HG02840 (cell line): ENCODE data around the gene ZMIZ1.

Source experiments
- ATAC-seq: cut with Tn5 transposase; IDR thresholded peaks from one replicate; pipeline ENCODE4 v1.9.1; 2021; ENCODE audit warnings: mild to moderate bottlenecking, moderate library complexity, moderate number of reproducible peaks; ENCODE audit not compliant: unreplicated experiment, low FRiP score

ZMIZ1 gene

DNA sequence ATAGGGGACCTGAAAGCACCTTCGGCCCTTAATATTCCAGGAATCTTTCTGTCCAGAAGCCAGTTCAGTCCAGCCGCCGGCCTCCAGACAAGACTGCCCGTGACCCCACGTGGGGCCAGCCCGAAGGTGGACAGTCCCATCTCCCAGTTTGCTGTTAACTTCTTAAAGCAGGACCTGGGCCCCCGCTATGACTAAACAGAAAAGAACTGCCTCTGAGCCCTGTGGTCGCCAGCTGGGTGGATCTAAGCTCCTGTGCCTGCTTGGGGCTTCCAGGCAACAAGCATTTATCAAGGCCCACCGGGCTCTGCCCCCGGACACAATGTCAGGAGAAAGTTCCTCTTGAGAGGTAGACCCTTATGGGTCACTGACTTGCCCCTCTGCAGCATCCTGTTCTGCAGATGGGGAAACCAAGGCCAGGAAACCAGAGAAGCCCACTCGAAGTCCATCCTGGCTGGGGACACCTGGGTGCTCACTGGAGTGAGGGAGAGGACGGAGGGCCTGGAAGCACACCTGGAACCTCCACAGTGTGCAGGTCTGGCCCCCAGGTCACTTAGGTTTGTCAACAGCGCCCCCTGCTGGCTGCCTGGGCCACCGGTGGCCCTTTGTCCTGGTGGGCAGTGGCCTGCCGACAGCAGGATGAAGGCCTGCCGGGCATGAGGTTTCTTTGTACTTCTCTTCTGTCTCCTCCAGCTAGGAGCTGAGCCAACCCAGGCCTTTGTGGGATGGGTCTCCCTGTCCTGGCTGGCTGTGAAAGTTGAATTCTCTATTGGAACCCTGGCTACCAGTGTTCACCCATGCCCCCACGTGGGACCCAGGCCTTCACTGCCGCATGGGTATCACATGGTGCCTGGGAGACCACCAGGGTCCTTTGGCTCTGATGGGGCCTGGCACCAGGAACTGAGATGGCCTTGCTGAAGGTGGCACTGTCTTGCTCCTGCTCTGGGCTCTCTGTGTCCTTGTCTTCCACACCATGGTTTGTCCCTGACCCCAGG is 128.0 kb downstream of the ZMIZ1 start:
- ATAC-seq: no peak

DNA sequence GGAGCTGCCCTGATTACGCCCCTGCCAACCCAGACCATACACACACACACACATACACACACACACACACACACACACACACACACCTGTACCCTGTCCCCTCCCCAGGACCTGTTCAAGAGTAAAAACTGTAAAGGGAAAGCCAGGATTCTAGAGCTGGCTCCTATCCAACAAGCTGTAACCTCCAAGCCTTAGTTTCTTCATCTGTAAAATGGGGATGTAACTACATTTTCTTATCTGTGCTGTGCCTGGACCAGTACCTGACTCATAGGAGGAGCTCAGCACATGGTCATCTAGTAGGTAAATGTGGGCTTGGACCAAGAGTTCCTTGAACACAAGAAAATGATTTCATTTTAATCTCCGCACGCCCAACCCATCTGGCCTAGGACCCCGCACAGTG is 128.8 kb downstream of the ZMIZ1 start:
- ATAC-seq: no peak

DNA sequence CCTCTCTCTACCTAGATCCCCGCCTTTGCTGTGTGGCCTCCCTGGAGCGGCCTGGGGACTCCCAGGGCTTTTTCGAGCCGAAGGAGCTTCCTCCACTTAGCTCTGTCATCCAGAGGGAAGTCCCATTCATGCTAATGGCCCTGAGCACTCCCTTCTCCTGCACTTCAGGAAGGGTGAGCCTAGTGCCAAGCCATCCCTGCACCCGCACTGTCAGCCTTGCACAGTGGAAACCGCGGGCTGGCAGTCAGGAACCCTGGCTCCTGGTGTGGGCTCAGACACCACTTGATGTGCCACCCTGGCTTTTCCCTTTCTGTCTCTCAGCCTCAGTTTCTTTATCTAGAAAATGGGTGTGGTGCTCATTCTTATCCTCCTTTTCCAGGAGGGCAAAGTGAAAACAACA is 131.6 kb downstream of the ZMIZ1 start:
- no peak for ATAC-seq

DNA sequence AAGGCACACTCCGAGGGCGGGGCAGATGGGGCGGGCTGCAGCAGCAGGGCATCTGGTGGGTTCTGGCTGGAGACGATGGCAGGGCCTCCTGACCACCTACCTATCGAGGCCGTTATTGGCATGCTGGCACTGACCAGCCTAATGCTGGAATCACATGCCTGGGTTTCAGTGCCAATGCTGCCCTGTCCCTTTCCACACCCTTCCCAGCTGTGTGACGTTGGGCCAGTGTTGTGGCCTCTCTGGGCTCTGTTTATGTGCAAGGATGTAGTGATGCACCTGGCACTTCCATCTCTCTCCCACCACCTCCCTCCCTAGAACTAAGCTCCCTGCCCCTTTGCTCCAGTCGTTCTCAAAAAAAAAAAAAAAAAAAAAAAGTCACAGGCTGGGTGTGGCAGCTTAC is 132.9 kb downstream of the ZMIZ1 start:
- no peak for ATAC-seq

DNA sequence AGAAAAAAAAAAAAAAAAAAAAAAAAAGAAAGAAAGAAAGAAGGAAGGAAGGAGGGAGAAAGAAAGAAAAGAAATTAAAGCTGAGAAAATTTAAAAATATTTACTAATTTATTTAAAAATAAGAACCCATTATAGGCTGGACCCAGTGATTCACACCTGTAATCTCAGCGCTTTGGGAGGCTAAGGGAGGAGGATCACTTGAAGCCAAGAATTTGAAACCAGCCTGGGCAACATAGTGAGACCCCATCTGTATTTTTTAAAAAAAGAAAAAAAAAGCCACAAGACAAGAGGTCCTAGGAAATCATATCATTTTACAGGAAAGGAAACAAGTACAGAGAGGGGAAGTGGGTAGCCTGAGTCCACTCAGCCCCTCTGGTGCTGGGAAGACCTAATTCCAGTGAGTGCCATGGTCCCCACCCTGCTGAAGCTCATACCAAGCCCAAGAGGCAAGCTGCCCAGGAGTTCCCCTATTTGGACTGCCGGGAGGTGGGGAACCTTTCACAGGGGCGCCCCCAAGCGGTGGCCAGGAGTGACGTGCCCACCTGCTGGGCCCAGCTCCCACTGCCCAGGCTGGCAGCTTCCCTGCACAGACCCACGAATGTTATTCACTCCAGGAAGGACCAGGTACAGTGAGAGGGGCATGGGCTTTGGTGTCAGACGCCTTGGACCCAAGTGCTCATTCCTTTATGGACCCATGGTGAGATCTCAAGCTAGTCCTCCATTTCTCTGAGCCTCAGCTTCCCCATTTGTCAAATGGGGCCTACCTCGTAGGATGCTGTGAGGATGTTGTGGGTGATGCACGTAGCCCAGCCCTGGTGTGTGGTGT is 133.6 kb downstream of the ZMIZ1 start:
- no peak for ATAC-seq

DNA sequence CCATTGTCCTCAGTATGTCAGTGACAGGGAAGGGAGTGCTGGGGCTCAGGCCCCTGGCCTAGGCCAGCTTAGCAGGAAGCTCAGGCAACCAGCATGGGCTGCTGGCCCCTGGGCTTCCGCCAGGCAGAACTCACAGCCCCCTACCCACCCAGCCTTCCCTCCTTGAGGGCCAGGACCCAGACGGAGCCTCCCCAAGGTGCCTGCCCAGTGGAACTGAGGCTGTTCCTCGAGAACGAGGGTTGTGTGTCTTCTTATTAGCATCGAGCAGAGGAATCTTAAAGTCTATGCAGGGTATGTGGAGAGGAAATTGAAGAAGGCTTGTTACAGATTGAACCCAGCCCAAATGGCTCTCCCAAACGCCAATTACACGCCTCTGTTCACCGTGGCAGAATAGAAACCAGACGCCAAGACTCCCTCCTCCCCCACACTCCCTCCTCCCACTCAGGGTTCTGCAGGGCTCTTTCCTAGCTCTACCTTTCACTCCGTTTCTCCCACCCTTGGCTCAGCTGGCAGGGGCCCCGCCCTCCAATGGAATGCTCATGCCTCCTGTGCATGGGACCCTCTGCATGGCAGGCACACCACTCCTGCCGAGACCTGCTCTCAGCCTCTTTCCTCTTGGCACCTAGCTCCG is 134.4 kb downstream of the ZMIZ1 start:
- ATAC-seq: no peak

DNA sequence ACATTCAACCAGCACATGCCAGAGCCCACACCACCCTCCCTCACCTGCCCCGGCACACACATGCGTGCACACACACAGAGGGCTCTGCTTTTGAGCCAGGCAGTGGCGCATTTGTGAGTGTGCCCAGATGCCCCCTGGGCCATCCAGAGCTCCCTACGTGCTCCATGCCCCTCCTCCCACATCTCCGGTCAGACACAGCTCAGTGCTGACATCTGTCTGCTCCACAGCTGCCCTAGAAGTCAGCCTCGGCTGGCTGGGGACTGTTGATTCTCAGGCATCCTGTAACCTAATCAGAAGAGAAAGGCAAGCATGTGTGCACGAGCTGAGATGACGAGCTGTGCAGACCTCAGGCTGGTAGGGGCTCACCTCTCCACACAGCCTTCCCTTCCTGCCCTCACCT is 135.1 kb downstream of the ZMIZ1 start:
- no peak for ATAC-seq

DNA sequence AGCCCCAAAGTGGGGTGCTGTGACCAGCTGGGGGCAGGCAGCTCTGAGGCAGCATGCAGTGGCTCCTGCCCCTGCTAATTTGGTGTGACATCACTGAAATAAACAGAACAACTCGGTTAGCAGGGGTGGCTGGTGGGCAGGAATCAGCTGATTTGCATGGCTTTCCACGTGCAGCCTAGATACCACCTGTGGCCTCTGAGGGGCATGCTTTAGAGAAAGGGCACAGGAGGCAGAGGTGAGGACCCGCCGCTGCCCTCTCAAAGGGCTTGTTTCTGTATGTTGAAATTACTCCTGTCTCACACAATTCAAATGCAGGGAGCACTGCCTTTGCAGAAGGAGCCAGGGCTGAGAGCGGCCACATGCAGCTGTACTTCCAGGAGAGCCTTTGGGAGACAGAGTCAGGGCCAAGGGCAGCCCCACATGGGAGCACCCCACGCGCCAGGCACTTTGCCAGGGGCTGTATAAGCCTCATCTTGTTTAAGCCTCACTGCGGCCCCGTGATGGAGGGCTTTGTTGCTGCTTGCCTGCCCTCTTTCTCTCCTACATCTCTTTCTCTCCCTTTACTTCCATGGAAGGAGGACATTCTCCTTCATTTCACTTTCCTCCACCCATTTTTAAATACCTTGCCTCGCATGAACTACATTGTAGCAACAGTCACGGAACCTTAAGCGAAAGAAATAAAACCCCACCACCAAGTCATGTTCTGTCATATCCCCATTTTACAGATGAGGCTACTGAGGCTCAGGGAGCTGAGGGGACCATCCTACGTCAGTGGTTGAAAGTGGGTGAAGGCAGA is 137.7 kb downstream of the ZMIZ1 start:
- ATAC-seq: no peak

DNA sequence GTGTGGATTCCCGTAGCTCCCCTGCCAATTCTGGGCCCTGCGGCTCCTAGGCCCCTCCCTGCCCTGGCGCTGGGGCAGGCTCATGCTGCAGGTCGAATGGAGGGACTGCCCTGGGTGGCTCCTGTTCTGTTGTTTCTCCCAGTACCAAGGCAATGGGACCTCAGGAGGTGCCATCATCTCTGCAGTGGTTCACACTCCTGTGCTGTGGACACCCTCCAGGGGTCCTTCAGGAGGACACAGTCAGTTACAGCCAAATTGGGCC is 138.3 kb downstream of the ZMIZ1 start:
- ATAC-seq: no peak

DNA sequence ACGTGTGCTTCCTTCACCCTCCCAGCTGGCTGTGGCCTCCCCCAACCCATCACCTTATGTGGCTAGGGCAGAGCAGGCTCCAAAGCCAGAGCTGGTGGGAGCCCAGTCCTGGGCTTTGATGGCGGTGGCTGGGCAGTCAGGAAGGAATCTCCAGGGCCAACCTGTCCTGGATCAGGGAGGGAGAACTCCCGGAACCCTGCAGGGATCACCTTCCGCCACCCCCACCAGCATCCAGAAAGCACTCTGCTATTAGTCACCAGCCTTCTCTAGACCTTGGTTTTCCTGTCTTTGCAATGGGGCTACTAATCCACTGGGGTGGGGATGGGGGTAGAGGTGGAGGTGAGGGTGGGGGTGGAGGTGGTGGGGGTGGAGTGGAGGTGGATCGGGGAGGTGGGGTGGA is 139.0 kb downstream of the ZMIZ1 start:
- no peak for ATAC-seq

DNA sequence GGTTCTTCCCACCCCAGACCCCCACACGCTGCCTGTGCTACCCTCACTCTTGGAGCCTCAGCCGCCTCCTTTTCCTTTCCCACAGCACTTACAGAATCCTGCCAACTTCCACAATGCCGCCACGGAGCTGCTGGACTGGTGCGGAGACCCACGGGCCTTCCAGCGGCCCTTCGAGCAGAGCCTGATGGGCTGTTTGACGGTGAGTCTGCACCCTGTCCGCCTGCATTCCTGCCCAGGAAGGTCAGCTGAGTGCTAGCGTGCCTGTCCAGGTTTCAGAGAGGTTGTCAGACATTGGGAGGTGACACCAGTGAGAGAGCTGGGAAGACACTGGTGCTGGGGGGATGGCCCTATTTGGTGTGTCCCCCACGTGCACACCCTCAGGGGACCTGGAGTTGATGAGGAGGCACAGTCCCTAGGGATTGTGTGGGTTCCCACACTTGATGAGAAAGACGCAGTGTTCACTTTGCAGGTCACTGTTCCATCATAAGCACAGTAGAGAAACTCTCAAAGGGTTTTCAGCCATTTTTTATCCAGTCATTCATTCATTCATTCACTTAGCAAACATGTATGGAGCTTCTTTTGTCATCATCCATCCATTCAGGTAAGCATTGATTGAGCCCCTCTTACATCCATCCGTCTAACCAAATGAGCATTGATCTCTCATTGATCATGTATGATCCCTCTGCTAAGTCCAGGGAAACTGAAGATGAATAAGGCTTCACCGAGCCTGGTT is 139.7 kb downstream of the ZMIZ1 start:
- no peak for ATAC-seq

DNA sequence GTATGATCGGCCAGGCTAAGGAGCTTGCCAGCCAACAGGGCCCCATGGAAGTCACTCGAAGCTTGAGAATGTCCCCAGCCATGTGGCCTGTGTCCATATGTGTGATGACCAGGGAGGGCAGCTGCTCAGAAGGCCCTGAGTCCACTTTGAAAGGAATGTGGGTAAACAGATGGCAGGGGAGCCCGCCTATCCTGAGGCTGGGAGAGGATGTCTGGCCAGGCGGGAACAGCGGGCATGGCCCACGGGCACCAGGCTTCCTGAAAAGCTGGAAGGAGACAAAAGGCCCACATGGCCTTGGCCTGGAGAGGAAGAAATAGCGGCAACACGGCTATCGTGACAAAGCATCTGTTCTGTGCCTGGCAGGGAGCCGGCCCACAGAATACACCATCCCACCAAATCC is 140.6 kb downstream of the ZMIZ1 start:
- ATAC-seq: no peak

DNA sequence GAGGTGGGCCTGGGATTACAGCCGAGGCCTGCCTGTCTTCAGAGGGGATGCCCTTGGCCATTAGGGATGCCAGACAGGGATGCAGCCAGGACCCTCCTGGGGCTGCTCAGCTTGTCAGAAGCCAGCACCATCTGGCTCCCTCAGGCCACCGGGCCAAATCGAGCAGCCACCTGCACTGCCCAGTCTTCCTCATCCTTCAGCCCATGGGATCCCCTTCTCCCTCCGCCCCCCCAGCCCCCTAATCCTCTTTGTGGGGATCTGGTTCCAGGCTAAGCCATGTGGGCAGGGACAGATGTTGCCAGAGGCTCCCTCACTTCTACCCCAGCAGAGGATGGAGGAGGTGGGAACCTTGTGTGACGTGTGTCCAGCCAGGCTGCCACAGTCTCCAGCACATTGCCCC is 141.1 kb downstream of the ZMIZ1 start:
- no peak for ATAC-seq

DNA sequence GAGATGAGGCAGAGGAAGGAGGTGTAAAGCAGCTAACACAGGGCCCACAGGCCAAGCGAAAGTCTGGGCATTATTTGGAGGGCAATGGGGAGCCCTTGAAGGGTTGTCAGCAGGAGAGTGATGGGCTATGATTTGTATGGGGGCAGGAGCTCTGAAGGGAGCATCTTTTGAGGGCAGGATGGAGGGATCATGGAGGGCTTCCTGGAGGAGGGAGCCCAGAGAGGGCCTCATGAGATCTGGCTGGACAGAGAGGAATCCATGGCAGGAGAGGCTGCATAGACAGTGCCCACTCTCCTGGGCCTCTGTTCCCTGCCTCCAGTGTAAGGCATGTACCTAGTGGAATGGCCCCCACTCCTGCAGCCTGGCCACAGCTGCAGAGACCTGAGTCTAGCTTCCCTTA is 141.9 kb downstream of the ZMIZ1 start:
- no peak for ATAC-seq

DNA sequence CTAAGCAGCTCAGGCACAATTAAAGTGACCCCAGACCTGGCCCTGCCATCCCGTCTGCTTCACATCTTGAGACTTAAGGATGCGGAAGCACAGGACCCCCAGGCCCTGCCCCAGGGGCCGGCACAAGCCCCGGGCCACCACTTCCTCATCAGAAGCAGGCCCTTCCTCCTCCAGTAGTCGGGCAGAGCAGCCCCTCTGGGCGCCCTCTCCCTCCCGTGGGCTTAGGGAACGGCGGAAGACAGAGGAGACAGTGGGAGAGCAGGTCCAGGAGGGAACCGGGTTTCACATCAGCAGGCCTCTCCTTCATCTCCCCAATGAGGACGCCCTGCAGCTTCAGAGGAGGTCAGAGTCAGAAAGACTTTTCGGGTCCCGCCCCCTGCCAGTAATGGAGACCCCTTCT is 142.8 kb downstream of the ZMIZ1 start:
- no peak for ATAC-seq

DNA sequence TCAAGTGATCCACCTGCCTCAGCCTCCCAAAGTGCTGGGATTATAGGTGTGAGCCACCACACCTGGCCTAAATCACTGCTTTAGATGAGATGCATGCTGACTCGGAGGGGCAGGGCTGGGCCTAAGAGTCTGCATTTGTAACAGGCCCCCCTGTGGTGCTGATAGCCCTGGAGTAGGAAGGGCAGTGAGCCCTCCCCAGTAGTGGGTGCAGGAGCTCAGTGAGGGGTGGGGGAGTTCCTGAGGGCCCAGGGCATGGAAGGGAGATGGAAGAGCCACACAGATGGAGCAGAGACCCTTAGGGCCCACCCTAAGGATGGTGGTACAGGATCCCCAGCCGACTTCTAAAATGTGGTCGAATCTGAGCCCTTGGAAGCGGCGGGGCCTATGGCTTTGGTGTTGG is 146.8 kb downstream of the ZMIZ1 start:
- ATAC-seq: no peak

DNA sequence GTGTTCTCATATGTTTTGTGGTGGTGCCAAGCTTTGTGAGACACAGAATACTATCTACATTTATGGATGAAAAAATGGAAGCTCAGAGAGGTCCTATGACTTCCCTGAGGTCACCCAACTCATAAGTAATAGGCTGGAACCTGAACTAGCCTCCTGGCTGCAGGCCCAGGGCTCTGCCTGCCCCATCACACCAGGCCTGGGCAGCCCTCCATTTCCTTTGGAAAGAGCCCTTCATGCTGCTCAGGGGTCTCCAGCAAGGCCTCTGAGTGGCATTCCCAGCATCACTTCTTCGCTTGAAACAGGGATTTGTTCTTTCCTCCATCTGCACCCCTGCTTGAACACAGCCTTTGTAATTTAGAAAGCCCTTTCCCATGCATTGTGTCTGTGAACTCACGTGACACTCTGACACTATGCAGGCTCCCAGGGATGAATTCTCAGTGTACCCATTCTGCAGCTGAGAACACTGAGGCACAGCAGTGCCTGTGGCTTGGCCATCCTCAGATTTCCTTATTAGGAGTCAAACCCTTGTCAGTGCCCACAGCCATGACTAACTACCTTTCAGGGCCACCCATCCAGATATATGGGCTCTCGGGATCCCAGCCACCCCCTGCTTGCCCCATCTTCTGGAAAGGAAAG is 150.7 kb downstream of the ZMIZ1 start:
- ATAC-seq: no peak

DNA sequence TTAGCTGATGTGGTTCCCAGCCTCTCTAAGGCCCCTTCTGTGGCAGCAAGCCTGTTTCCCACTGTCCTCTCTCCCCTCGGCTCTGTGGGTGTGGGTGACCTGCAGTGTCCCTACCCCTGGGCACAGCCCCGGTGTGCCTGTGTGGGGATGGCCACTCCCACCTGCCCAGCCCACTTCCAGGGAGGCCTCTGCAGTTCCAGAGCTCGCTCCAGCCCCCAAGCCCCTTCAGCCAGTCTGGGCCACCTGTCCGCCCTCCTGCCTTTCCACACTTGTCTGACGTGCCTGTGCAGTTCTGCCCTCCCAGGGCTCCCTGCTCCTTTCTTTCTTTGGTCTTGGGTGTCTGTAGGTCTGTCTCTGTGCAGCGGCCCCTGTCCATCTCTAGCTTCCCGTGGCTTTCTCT is 151.5 kb downstream of the ZMIZ1 start:
- ATAC-seq: no peak
